Measurements from ENCODE around the gene SPRY1. TPM values are rescaled to one million over a fixed set of nuclear protein-coding genes. Genes with fewer than 3 reads are reported as not detected.
A peak's percentile ranks its signal among the peaks of the same experiment; 100 is the strongest.

Gene SPRY1
- total RNA-seq, 1 experiment from 2014 or later = 49.9 TPM

- in situ Hi-C loops (cut with HindIII; ENCODE audit: low pct_unique_long_range_greater_than_20kb, low sequenced_read_pairs) = no loop called here
- no peak for DNase-seq (ENCODE audit: low read depth, low spot score)
Measured at GRCh38 chr4:123365412-123365811, 31.2 kb upstream of the SPRY1 start.

- in situ Hi-C loops (cut with HindIII; ENCODE audit: low pct_unique_long_range_greater_than_20kb, low sequenced_read_pairs) = no loop called here
- no peak for DNase-seq (ENCODE audit: low read depth, low spot score)
Measured at GRCh38 chr4:123366144-123366748, 30.3 kb upstream of the SPRY1 start.

- in situ Hi-C loops (cut with HindIII; ENCODE audit: low pct_unique_long_range_greater_than_20kb, low sequenced_read_pairs) = no loop called here
- no peak for DNase-seq (ENCODE audit: low read depth, low spot score)
Measured at GRCh38 chr4:123378794-123379193, 17.8 kb upstream of the SPRY1 start.

DNA sequence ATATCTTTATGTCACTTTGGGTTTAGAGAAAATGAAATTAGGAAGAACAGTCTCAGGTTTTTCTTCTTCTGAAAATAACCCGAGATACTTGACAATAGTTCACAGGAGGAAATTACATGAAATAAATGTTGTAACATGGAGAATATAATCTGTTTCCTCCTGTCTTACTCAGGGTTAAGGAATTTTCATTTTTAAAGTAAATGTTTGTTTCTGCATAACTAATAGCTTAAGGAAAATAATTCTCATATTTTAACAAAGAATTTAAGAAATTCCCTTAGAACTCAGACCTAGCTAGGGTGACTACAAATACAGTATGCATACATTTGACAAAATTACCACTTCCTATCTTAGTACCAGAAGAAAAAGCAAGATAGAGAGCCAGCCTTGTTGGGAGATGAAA is 17.2 kb upstream of the SPRY1 start:
- DNase-seq (ENCODE audit: low read depth, low spot score) = no peak
- in situ Hi-C loops (cut with HindIII; ENCODE audit: low pct_unique_long_range_greater_than_20kb, low sequenced_read_pairs) = no loop called here

DNA sequence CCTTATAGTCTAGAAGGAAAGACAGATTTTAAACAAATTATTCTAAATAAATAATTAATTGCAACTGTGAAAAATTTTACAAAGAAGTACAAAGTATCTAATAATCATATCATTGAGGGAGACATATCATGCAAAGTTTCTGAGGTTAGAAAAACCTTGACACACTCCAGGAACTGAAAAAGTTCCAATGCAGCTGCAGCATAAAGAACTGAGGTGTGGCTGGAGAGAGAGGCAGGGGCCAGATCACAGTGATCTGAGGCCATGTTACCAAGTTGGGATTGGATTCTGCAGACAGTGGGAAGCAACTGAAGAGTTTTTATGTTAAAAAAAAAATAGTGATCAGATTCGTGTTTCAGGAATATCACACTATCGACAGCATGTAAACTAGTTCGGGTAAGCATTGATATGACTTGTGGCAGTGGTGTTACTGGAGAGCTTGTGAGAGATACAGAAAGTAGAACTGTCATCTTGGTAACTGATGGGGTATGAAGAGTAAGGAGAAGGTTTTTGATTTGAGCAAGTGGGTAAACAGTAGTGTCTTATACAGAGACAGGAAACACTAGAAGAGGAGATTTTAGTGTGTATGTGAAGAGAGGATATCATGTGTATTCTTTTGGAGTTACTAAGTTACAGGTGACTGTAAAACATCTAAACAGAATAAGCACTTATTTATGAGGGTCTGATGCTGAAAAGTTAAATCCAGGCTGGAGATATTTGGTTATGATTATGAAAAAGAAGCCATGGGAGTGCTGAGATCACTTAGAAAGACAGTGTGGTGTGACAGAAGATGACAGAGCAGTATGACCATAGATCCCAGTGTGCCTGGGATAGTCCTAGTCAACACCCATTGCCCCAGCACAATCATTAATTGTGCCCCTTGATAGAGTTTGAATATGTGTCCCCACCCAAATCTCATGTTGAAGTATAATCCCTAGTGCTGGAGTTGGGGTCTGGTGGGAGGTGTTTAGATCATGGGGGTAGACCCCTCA is 15.6 kb upstream of the SPRY1 start:
- in situ Hi-C loops (cut with HindIII; ENCODE audit: low pct_unique_long_range_greater_than_20kb, low sequenced_read_pairs) = no loop called here

DNA sequence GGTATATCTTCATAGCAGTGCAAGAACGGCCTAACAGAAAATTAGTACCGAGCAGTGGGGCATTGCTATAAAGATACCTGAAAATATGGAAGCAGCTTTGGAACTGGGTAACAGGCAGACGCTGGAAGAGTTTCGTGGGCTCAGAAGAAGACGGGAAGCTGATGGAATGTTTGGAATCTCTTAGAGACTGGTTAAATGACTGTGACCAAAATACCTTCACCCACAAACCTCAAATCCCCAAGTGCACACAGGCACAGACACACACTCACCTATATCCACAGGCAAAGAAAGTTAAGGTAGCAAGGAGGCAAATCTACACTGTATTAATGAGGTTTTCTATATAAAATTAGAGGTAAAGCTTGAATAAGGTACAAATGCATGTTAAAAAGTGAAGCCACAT is 14.6 kb upstream of the SPRY1 start:
- DNase-seq (ENCODE audit: low read depth, low spot score) = no peak
- in situ Hi-C loops (cut with HindIII; ENCODE audit: low pct_unique_long_range_greater_than_20kb, low sequenced_read_pairs) = no loop called here

More for the DNA sequence above, 15.6 kb upstream of the SPRY1 start:
- DNase-seq (ENCODE audit: low read depth, low spot score) = no peak

DNA sequence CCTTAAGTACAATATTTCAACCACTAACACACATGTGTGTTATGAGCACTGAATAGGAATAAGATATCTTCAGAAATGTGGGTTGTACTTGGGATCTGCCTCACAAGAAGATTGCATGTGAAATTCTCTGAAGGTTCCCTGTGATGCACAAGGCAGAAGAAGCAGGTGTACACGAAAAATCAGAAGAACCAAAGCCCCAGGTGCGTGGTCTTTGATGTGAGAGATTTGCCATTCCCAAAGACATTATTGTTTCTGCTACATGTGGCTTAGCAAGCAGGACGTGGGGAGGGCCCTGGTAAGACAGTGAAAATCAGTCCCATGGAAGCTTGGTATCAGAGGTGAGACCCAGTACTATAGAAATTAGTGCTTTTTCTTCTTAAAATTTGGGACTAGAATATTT is 13.0 kb upstream of the SPRY1 start:
- DNase-seq (ENCODE audit: low read depth, low spot score) = no peak
- in situ Hi-C loops (cut with HindIII; ENCODE audit: low pct_unique_long_range_greater_than_20kb, low sequenced_read_pairs) = no loop called here

DNA sequence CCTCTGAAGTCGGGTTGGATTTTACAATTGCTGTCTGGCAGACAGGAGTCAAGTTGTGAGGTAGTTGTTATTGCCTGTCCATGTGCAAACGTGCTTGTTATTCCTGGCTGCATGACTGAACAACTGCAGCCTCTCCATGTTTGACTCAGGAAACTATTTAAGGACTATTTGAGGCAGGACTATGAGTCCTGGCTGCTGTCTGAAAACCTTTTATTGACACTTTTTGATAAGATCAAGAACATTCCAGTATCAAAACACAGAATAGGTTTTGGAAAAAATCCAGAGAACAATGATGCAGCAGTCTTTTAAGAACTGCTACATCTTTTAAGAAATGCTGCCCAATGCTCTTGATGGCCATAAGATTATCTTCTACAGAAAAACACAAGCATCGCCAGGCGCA is 10.0 kb upstream of the SPRY1 start:
- no peak for DNase-seq (ENCODE audit: low read depth, low spot score)
- in situ Hi-C loops (cut with HindIII; ENCODE audit: low pct_unique_long_range_greater_than_20kb, low sequenced_read_pairs) = no loop called here

GRCh38 chr4:123390846-123391456 is 5.6 kb upstream of the SPRY1 start:
- DNase-seq (ENCODE audit: low read depth, low spot score) = peak; percentile 54
- in situ Hi-C loops (cut with HindIII; ENCODE audit: low pct_unique_long_range_greater_than_20kb, low sequenced_read_pairs) = no loop called here

GRCh38 chr4:123393721-123394120 is 2.9 kb upstream of the SPRY1 start:
- no peak for DNase-seq (ENCODE audit: low read depth, low spot score)
- in situ Hi-C loops (cut with HindIII; ENCODE audit: low pct_unique_long_range_greater_than_20kb, low sequenced_read_pairs) = no loop called here

DNA sequence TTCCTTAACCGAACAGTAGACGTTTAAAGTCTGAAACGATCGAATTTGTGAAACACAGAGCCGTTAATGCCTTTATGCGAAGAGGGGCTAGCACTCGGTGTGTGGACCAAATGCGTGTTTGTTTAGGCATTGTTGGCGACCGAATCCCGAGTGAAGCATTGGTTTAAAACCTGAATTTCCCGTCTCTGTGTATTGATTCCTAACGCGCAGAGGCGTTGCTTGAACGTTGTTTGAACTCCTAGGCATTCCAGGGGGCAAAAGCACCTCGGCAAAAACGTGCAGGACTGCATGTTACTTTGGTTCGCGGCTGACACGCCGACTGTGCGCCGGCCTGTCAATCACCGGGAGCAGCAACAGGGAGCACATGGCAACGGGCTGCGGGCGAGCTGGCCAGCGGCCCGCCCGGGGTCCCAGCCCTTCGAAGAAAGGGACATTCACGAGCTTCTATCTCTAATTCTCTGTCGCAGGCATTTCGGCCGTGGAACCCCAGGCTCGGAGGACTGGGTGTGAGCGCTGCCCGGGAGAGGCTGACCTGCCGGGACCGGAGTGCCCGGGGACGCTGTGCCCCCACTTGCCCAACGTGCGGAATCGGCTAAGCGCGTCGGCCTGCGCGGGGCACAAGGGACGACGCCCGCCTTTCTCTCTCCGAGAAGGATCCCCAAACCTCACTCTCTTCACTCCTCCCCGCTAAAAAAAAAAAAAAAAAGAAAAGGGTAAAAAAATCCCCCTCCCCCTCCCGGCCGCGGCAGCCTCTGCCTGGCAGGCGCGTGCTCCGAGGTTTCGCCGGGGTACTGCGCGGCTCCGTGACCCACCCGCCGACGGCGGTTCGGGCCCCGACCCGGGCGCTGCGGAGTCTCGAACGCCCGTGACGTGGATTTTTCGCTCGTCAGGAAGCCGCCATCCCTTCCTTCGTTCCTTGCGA is 810 bp downstream of the SPRY1 start:
- peak; percentile 68 for DNase-seq (ENCODE audit: low read depth, low spot score)
- in situ Hi-C loops (cut with HindIII; ENCODE audit: low pct_unique_long_range_greater_than_20kb, low sequenced_read_pairs) = no loop called here

DNA sequence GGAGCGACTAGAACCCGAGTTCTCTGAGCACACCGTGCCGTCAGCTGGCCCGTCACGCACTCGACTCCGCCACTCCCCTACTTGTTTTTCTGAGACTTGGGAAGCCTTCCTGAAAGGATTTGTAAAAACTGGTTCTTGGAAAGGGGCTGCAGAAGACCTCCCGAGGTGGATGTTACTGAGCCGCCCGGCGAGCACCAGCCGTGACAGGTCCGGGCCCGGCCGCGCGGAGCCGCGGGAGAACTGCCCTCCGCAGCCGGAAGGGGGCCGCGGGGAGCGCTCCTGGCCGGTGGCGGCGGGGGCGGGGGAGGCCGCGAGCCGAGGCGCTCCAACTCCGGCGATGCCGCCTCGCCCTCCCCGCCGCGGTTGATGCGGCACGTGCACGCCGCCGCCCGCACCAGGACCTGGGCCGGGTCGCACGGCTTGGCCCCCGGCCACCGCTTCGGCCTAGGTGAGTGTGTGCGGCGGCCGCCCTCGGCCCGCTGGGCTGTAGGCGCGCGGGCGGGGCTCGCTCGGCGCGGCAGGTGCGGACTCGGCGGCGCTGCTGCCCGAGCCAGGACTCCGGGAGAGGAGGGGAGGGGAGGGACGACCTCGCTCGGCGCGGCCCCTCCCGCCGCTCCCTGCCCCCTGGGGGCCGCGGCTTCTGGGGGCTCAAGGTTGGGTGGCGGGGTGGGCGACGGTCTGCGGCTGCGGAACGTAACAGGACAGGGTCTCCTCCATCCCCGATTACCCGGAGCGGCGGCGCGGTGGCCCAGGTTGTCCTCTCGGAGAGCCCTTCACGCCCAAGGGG is 1.7 kb downstream of the SPRY1 start:
- DNase-seq (ENCODE audit: low read depth, low spot score) = peak; percentile 32
- in situ Hi-C loops (cut with HindIII; ENCODE audit: low pct_unique_long_range_greater_than_20kb, low sequenced_read_pairs) = no loop called here

DNA sequence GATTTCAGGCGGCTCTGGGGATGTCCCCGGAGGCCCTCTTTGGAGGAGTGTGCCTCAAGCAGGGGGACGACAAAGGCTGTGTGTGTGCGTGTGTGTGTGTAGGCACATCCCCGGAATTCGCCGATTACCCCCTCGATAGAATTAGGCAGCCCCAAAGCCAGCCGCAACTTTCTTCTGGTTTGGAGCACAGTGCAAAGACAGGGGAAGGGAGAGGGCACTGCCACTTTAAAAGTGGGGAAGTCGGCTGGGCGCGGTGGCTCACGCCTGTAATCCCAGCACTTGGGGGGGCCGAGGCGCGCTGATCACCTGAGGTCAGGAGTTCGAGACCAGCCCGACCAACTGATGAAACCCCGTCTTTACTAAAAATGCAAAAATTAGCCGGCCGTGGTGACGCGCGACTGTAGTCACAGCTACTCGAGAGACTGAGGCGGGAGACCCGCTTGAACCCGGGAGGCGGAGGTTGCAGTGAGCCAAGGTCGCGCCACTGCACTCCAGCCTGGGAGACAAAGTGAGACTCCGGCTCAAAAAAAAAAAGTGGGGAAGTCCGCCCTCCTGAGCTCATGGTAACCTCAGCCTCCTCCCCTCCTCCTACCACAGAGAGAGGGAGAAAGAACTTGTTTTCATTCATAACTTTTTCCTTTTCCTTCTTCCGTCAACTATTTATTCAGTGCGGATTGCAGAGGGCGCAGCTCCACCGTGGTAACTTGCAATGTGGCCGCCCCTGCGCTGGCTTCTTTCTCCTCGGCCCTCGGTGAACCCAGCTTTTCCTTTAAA is 2.4 kb downstream of the SPRY1 start:
- in situ Hi-C loops (cut with HindIII; ENCODE audit: low pct_unique_long_range_greater_than_20kb, low sequenced_read_pairs) = no loop called here
- DNase-seq (ENCODE audit: low read depth, low spot score) = peak; percentile 75

DNA sequence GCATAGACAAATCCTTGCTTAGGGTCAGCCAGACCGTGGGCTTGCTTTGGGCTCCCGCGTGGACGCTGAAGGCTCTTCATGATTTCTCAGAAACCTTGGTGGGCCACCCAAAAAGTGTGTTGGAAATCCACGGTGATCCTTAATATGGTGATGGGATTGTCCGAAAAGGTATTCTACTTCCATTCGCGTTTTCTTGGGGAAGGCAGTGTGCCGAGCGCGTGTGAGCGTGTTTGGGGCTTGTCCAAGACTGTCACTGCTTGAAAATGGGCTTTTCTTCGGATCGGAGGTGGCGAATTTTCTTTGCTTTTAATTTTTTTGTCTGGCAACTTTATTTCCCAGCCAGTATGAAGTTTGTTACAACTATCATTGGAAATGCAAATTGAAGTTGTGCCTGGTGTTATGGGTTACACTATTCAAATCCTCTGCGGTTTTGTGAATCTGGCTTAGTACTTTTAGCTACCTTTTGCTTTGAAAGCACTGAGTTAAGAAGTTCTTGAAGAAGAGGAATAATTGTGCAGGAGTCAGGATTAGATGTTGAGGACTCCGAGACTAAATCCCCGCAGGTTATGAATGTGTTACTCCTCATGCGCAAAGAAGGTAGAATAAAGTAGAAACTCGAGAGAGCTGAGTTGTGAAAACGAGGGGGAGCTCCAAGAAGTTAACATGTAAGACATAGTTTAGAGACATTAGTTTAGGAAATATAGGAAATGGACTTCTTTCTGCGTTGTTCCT is 3.2 kb downstream of the SPRY1 start:
- in situ Hi-C loops (cut with HindIII; ENCODE audit: low pct_unique_long_range_greater_than_20kb, low sequenced_read_pairs) = no loop called here
- peak; percentile 43 for DNase-seq (ENCODE audit: low read depth, low spot score)

DNA sequence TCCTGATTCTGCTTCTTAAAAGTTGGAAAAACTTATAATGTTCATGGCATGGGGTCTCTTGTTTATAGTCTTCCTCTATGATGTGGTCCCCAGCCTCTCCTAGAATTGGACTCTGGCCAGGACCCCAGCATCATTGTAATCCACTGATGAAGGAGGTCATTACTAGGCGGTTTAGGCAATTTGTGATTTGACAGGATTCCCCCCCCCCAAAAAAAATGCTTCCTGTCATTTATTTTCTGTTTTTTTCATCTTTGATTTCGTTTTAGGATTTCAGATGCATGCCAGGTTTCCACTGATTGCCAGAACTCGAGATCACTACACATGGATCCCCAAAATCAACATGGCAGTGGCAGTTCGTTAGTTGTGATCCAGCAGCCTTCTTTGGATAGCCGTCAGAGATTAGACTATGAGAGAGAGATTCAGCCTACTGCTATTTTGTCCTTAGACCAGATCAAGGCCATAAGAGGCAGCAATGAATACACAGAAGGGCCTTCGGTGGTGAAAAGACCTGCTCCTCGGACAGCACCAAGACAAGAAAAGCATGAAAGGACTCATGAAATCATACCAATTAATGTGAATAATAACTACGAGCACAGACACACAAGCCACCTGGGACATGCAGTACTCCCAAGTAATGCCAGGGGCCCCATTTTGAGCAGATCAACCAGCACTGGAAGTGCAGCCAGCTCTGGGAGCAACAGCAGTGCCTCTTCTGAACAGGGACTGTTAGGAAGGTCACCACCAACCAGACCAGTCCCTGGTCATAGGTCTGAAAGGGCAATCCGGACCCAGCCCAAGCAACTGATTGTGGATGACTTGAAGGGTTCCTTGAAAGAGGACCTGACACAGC is 4.9 kb downstream of the SPRY1 start:
- in situ Hi-C loops (cut with HindIII; ENCODE audit: low pct_unique_long_range_greater_than_20kb, low sequenced_read_pairs) = no loop called here

More for the DNA sequence above, 4.9 kb downstream of the SPRY1 start:
- peak; percentile 49 for DNase-seq (ENCODE audit: low read depth, low spot score)
